ENCODE results near the gene TESK2.

The TESK2 gene

GRCh38 chr1:45302505-45303150, 188.3 kb downstream of the TESK2 start:
- TF ChIP-seq CTCF (conservative IDR thresholded peaks at IDR 0.05; ENCODE audit: low read length) = no peak
- no peak for TF ChIP-seq EZH2phosphoT487 (IDR thresholded peaks at IDR 0.05; ENCODE audit: borderline replicate concordance)
- Histone ChIP-seq H3K79me2 (ENCODE audit: insufficient read depth, low read length) (peaks cover 7% of the 10 kb centered on the region; the same call in 1 of the 2 replicates), H3K27me3 (ENCODE audit: insufficient read depth, low read length, poor library complexity, severe bottlenecking) (no peaks in the 10 kb centered on the region), H3K9me3 (ENCODE audit: insufficient read depth, low read depth, low read length) (no peaks in the 10 kb centered on the region), H3K4me3 (ENCODE audit: low read length, poor library complexity, severe bottlenecking) (peak overlapping the region; percentile 89), H3K9ac (ENCODE audit: low read depth, low read length, poor library complexity, severe bottlenecking) (peak overlapping the region; percentile 86), H3K4me1 (ENCODE audit: insufficient read depth, low read length, poor library complexity, severe bottlenecking) (peaks cover 32% of the 10 kb centered on the region), H3K9me2 (replicated peaks; ENCODE audit: low read depth, low read length) (no peaks in the 10 kb centered on the region), H3K4me2 (ENCODE audit: low read depth, low read length, poor library complexity, severe bottlenecking) (peak overlapping the region; percentile 82), H3K36me3 (ENCODE audit: insufficient read depth, low read length) (no peaks in the 10 kb centered on the region), H2AFZ (ENCODE audit: low read length) (no peak overlapping the region), H3F3A (ENCODE audit: low read depth) (no peaks in the 10 kb centered on the region; the same call in 1 of the 2 replicates), H4K20me1 (ENCODE audit: insufficient read depth, low read length, poor library complexity, severe bottlenecking) (no peaks in the 10 kb centered on the region)

- H3K36me3 ChIP-seq (ENCODE audit: insufficient read depth, low read length) = no peaks in the 10 kb centered on the region
- H3K79me2 ChIP-seq (ENCODE audit: insufficient read depth, low read length) = peaks cover 7% of the 10 kb centered on the region; the same call in 1 of the 2 replicates
- H3K4me1 ChIP-seq (ENCODE audit: insufficient read depth, low read length, poor library complexity, severe bottlenecking) = peaks cover 18% of the 10 kb centered on the region
- H2AFZ ChIP-seq (ENCODE audit: low read length) = no peak overlapping the region; the same call in 1 of the 2 replicates
- H3K9me3 ChIP-seq (ENCODE audit: insufficient read depth, low read depth, low read length) = no peaks in the 10 kb centered on the region
- no peak overlapping the region for H3K9ac ChIP-seq (ENCODE audit: low read depth, low read length, poor library complexity, severe bottlenecking)
- H3K4me2 ChIP-seq (ENCODE audit: low read depth, low read length, poor library complexity, severe bottlenecking) = no peak overlapping the region
- H3K27me3 ChIP-seq (ENCODE audit: insufficient read depth, low read length, poor library complexity, severe bottlenecking) = no peaks in the 10 kb centered on the region
- H3K9me2 ChIP-seq (replicated peaks; ENCODE audit: low read depth, low read length) = no peaks in the 10 kb centered on the region
- no peaks in the 10 kb centered on the region for H4K20me1 ChIP-seq (ENCODE audit: insufficient read depth, low read length, poor library complexity, severe bottlenecking)
- H3F3A ChIP-seq (ENCODE audit: low read depth) = no peaks in the 10 kb centered on the region
- TF ChIP-seq EZH2phosphoT487 (IDR thresholded peaks at IDR 0.05; ENCODE audit: borderline replicate concordance) (no peak), CTCF (conservative IDR thresholded peaks at IDR 0.05; ENCODE audit: low read length) (no peak)
- no peak overlapping the region for H3K4me3 ChIP-seq (ENCODE audit: low read length, poor library complexity, severe bottlenecking)
These were observed 190.3 kb downstream of the TESK2 start for GRCh38 chr1:45300669-45300997.

GRCh38 chr1:45299981-45300668, 190.8 kb downstream of the TESK2 start:
- Histone ChIP-seq H3K36me3 (ENCODE audit: insufficient read depth, low read length) (no peaks in the 10 kb centered on the region), H3K4me1 (ENCODE audit: insufficient read depth, low read length, poor library complexity, severe bottlenecking) (peaks cover 15% of the 10 kb centered on the region), H3K79me2 (ENCODE audit: insufficient read depth, low read length) (peaks cover 7% of the 10 kb centered on the region; the same call in 1 of the 2 replicates), H4K20me1 (ENCODE audit: insufficient read depth, low read length, poor library complexity, severe bottlenecking) (no peaks in the 10 kb centered on the region), H3K4me3 (ENCODE audit: low read length, poor library complexity, severe bottlenecking) (no peak overlapping the region), H3K9ac (ENCODE audit: low read depth, low read length, poor library complexity, severe bottlenecking) (no peak overlapping the region), H3K27me3 (ENCODE audit: insufficient read depth, low read length, poor library complexity, severe bottlenecking) (no peaks in the 10 kb centered on the region), H2AFZ (ENCODE audit: low read length) (no peak overlapping the region; the same call in 1 of the 2 replicates), H3K9me2 (replicated peaks; ENCODE audit: low read depth, low read length) (no peaks in the 10 kb centered on the region), H3K4me2 (ENCODE audit: low read depth, low read length, poor library complexity, severe bottlenecking) (no peak overlapping the region), H3F3A (ENCODE audit: low read depth) (no peaks in the 10 kb centered on the region), H3K9me3 (ENCODE audit: insufficient read depth, low read depth, low read length) (no peaks in the 10 kb centered on the region)
- TF ChIP-seq CTCF (conservative IDR thresholded peaks at IDR 0.05; ENCODE audit: low read length) (peak; percentile 85), EZH2phosphoT487 (IDR thresholded peaks at IDR 0.05; ENCODE audit: borderline replicate concordance) (no peak)
